Calu3 (cell line): ENCODE measurements around the gene SEMA6B. TPM values are rescaled to one million over a fixed set of nuclear protein-coding genes. Genes with fewer than 3 reads are reported as not detected.

Experiments
- BruUV-seq: library from RNA; stranded (reverse); fragments of 400-500 nt; replicated peaks from 2 replicates; lab custom pipeline; 2021; lab: Mats Ljungman, UMichigan
- CTCF ChIA-PET: fragments of 300-600 bp; sonication (Branson Sonifier 250); formaldehyde crosslinking; loops from one replicate; lab custom pipeline; 2022; ENCODE audit warnings: antibody characterized with exemption; lab: Charles Lee
- DNase-seq: peaks from one replicate; pipeline ENCODE4 v3.0.0; 2022
- H3K27ac Mint-ChIP-seq: one replicate; pipeline ENCODE4 v1.8.0; 2022; ENCODE audit warnings: mixed read lengths; ENCODE audit not compliant: unreplicated experiment
- H3K27me3 Mint-ChIP-seq: one replicate; pipeline ENCODE4 v1.8.0; 2022; ENCODE audit warnings: mixed read lengths; ENCODE audit not compliant: unreplicated experiment
- H3K36me3 Mint-ChIP-seq: one replicate; pipeline ENCODE4 v1.8.0; 2022; ENCODE audit warnings: mild to moderate bottlenecking, moderate library complexity, mixed read lengths; ENCODE audit not compliant: insufficient read depth, unreplicated experiment
- H3K4me1 Mint-ChIP-seq: one replicate; pipeline ENCODE4 v1.8.0; 2022; ENCODE audit warnings: mild to moderate bottlenecking, low read depth, mixed read lengths; ENCODE audit not compliant: unreplicated experiment
- H3K4me3 Mint-ChIP-seq: one replicate; pipeline ENCODE4 v1.8.0; 2022; ENCODE audit warnings: mild to moderate bottlenecking, low read depth, moderate library complexity, mixed read lengths; ENCODE audit not compliant: unreplicated experiment
- H3K9me3 Mint-ChIP-seq: one replicate; pipeline ENCODE4 v1.8.0; 2022; ENCODE audit warnings: low read depth, mixed read lengths; ENCODE audit not compliant: unreplicated experiment
- CTCF ChIP-seq: fragments of 200-600 bp; IDR thresholded peaks from one replicate; pipeline ENCODE4 v1.8.0; 2022; ENCODE audit warnings: antibody characterized with exemption; ENCODE audit not compliant: unreplicated experiment
- intact Hi-C: fragments of 100-400 bp; cut with micrococcal nuclease; formaldehyde crosslinking; loops from one replicate; pipeline ENCODE4 v1.10.0; 2022; ENCODE audit not compliant: unreplicated experiment
- total RNA-seq: library from RNA; stranded (reverse); gene quantifications from 2 replicates; pipeline ENCODE4 v1.2.3, GENCODE V29; 2022

SEMA6B gene
- total RNA-seq, 1 experiment from 2014 or later = 0.21 TPM

DNA sequence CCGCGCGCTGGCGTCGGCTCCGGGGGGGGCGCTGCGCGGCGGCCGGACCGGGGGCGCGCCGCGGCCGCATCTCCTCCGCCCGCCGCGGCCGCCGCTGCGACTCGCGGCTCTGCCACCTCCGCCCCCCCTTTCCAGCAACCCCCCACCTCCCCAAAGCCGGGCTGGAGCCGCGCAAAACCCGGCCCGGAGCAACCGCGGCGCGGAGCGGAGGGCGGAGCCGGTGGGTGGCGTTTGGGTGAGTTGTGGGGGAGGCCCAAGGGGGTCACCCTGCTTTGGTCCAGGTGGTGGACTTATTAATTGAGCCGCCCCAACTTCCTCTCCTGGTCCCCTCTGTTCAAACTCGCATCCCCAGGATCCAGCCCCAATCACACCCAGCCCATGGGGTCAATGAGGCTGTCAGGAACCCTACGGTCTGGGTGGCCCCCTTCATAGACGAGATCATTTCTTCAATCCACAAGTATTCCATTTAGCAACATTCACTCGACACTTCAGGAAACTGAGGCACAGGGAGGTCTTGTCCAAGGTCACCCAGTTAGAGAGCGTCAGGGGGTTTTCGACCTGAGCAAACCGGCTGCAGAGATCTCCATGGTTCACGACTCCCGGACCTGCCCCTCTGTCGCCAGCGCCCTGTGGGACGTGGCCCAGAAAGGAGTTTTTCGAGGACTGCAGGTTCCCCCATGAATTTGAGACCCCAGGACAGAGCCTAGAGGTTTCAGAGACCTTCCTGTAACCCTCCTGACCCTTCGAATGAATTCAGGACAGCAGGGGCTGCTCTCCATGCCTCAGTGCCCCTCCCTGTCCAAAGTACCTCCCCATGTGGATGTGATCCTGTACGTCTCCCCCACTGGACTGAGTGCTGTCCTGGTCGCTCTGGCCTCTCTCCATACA lies 22.4 kb upstream of the SEMA6B start:
- no TSS peak for BruUV-seq
- CTCF ChIA-PET = no interaction called here
- Mint-ChIP-seq H3K9me3 (no peaks in the 10 kb centered on the region), H3K4me3 (peak overlapping the region; percentile 31), H3K27me3 (peaks cover 56% of the 10 kb centered on the region), H3K27ac (no peak overlapping the region), H3K4me1 (peaks cover 24% of the 10 kb centered on the region), H3K36me3 (peaks cover 12% of the 10 kb centered on the region)
- TF ChIP-seq CTCF = no peak
- intact Hi-C loops = no loop called here
- DNase-seq = no peak

DNA sequence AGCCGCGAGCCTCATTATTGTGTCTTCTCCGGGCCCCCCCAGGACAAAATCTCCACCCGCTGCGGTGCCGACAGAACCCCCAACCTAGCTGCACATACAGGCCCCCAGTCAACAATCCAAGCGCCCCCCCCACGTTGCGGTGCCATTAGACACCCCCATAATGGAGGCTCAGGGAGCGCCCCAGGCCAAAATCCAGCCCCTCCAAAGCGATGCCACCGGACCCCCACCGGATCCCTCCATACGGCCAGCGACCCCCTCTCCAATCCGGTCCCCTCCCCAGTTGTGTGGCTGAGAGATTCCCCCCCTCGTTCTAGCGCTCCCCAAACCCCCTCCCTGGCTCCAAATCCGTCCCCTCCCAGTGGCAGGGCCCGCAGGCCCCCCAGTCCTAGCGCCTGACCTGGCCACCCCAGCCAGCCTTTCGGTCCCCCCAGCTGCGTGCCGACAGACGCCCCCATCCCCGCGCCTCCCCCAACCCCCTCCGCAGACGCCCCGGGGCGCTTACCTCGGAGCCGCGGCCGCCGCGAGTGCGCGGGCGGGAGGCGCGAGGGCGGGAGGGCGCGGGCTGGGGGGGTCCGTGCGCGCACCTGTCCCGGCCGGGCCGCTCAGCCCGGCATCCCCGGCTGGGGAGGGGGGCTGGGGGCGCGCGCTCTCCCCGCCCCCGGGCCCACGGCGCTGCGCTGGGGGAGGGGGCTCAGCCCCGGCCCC lies 21.6 kb upstream of the SEMA6B start:
- CTCF ChIA-PET = interaction anchor here (0.7 to 0.8 kb wide), 2 partner anchors 23 to 36 kb away, joined by 5 to 9 read pairs; no protein-coding TSS in a partner anchor
- no peak for TF ChIP-seq CTCF
- BruUV-seq = no TSS peak
- H3K27me3 Mint-ChIP-seq = peaks cover 51% of the 10 kb centered on the region
- no peak overlapping the region for H3K27ac Mint-ChIP-seq
- intact Hi-C loops = no loop called here
- H3K4me1 Mint-ChIP-seq = peaks cover 32% of the 10 kb centered on the region
- peaks cover 14% of the 10 kb centered on the region for H3K36me3 Mint-ChIP-seq
- H3K4me3 Mint-ChIP-seq = no peak overlapping the region
- DNase-seq = no peak
- H3K9me3 Mint-ChIP-seq = no peaks in the 10 kb centered on the region

DNA sequence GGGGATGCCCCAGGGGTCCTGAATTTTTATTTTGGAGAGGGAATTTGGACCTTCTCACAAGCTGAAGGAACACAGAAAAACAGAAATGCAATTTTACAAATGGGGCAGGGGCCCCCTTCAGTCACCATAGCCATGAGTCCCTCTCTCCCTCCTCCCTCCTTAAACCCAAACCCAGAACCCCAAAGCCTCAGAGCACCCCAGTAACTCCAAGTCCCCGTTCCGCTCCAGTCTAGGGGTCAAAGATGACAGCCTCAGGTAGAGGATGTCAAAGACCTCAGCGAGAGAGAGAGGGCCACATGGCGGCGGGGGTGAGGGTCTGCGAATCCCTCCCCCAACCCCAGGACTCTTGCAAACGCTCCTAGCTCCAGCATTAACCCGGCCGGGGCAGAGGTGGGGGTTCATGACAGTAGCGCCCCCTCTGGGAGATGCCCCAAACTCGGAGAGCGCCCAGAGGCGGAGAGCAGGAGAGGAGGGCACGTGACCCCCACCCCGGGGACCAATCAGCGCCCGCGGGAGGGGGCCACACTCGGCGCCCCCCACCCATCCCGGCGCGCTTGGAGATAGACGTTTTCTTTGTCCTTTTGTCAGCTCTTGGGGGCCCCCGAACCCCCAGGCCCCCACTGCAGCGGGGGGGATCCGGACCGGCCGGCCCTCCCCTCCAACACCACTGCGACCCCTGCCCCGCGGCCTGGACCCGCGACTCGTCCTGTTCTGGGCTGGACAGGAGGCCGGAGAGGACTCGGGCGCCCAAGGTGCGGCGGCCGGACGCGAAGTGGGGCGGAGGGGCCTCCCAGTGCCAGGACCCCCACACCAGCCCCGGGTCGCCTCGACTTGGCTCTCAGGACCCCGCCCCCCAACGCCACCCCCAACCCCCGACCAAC lies 20.8 kb upstream of the SEMA6B start:
- peaks cover 21% of the 10 kb centered on the region for H3K36me3 Mint-ChIP-seq
- no peaks in the 10 kb centered on the region for H3K9me3 Mint-ChIP-seq
- peaks cover 42% of the 10 kb centered on the region for H3K27me3 Mint-ChIP-seq
- CTCF ChIA-PET = interaction anchor here (0.7 to 0.8 kb wide), 2 partner anchors 24 to 37 kb away, joined by 5 to 9 read pairs; no protein-coding TSS in a partner anchor
- no peak for DNase-seq
- H3K27ac Mint-ChIP-seq = no peak overlapping the region
- TF ChIP-seq CTCF = no peak
- no TSS peak for BruUV-seq
- peaks cover 40% of the 10 kb centered on the region for H3K4me1 Mint-ChIP-seq
- no peak overlapping the region for H3K4me3 Mint-ChIP-seq
- intact Hi-C loops = no loop called here

GRCh38 chr19:4579389-4579788 lies 19.9 kb upstream of the SEMA6B start:
- CTCF ChIA-PET = no interaction called here
- Mint-ChIP-seq H3K27me3 (peaks cover 39% of the 10 kb centered on the region), H3K4me1 (peaks cover 45% of the 10 kb centered on the region), H3K9me3 (no peaks in the 10 kb centered on the region), H3K36me3 (peaks cover 23% of the 10 kb centered on the region), H3K27ac (no peak overlapping the region), H3K4me3 (no peak overlapping the region)
- BruUV-seq = no TSS peak
- DNase-seq = no peak
- TF ChIP-seq CTCF = no peak
- intact Hi-C loops = no loop called here
